Osteocyte (in vitro differentiated cells): Measurements from ENCODE around the gene CDH13. TPM values are rescaled to one million over a fixed set of nuclear protein-coding genes. Genes with fewer than 3 reads are reported as not detected.

ENCODE experiments used
- DNase-seq: peaks from one replicate; pipeline ENCODE4 v3.0.0; 2021; ENCODE audit warnings: mixed read lengths; ENCODE audit not compliant: unreplicated experiment; ENCODE audit errors: extremely low spot score
- H3K27ac Mint-ChIP-seq: one replicate; pipeline ENCODE4 v1.8.0; 2021; ENCODE audit warnings: mild to moderate bottlenecking, mixed read lengths; ENCODE audit not compliant: unreplicated experiment
- H3K27me3 Mint-ChIP-seq: one replicate; pipeline ENCODE4 v1.8.0; 2021; ENCODE audit warnings: mixed read lengths; ENCODE audit not compliant: unreplicated experiment
- H3K36me3 Mint-ChIP-seq: one replicate; pipeline ENCODE4 v1.8.0; 2021; ENCODE audit warnings: mixed read lengths; ENCODE audit not compliant: unreplicated experiment
- H3K4me1 Mint-ChIP-seq: one replicate; pipeline ENCODE4 v1.8.0; 2021; ENCODE audit warnings: mixed read lengths; ENCODE audit not compliant: unreplicated experiment
- H3K4me3 Mint-ChIP-seq: one replicate; pipeline ENCODE4 v1.8.0; 2021; ENCODE audit warnings: mild to moderate bottlenecking, moderate library complexity, mixed read lengths; ENCODE audit not compliant: unreplicated experiment
- H3K9me3 Mint-ChIP-seq: one replicate; pipeline ENCODE4 v1.8.0; 2021; ENCODE audit warnings: mixed read lengths; ENCODE audit not compliant: unreplicated experiment
- CTCF ChIP-seq: fragments of 200-600 bp; sonication (generic); IDR thresholded peaks from 2 replicates; pipeline ENCODE4 v1.5.0; 2021; ENCODE audit warnings: antibody characterized with exemption, mild to moderate bottlenecking, moderate library complexity
- total RNA-seq: library from RNA; stranded (reverse); gene quantifications from 2 replicates; pipeline ENCODE4 v1.2.1, GENCODE V29; 2021

Gene CDH13
- total RNA-seq, 1 donor from 2014 or later = 27.0 TPM

- no peak overlapping the region for H3K4me3 Mint-ChIP-seq
- H3K9me3 Mint-ChIP-seq = peaks cover 11% of the 10 kb centered on the region
- H3K4me1 Mint-ChIP-seq = no peaks in the 10 kb centered on the region
These were observed 893.8 kb downstream of the CDH13 start for GRCh38 chr16:83520596-83520995.

GRCh38 chr16:83530293-83530692, 903.5 kb downstream of the CDH13 start:
- no peak overlapping the region for H3K4me3 Mint-ChIP-seq
- H3K4me1 Mint-ChIP-seq = peaks cover 4% of the 10 kb centered on the region
- no peaks in the 10 kb centered on the region for H3K9me3 Mint-ChIP-seq
- TF ChIP-seq CTCF = no peak
- no peak overlapping the region for H3K27ac Mint-ChIP-seq
- no peaks in the 10 kb centered on the region for H3K36me3 Mint-ChIP-seq
- no peaks in the 10 kb centered on the region for H3K27me3 Mint-ChIP-seq
- no peak for DNase-seq

More at GRCh38 chr16:83520596-83520995, 893.8 kb downstream of the CDH13 start:
- no peak for TF ChIP-seq CTCF
- H3K36me3 Mint-ChIP-seq = no peaks in the 10 kb centered on the region
- H3K27ac Mint-ChIP-seq = no peak overlapping the region
- H3K27me3 Mint-ChIP-seq = no peaks in the 10 kb centered on the region
- no peak for DNase-seq

GRCh38 chr16:83532634-83533033, 905.9 kb downstream of the CDH13 start:
- no peaks in the 10 kb centered on the region for H3K9me3 Mint-ChIP-seq
- no peak for TF ChIP-seq CTCF
- peaks cover 4% of the 10 kb centered on the region for H3K4me1 Mint-ChIP-seq
- H3K27ac Mint-ChIP-seq = no peak overlapping the region
- H3K4me3 Mint-ChIP-seq = no peak overlapping the region
- no peaks in the 10 kb centered on the region for H3K36me3 Mint-ChIP-seq
- no peak for DNase-seq
- H3K27me3 Mint-ChIP-seq = no peaks in the 10 kb centered on the region

GRCh38 chr16:83533193-83533592, 906.4 kb downstream of the CDH13 start:
- Mint-ChIP-seq H3K4me1 (peaks cover 4% of the 10 kb centered on the region), H3K27me3 (no peaks in the 10 kb centered on the region), H3K36me3 (no peaks in the 10 kb centered on the region), H3K9me3 (no peaks in the 10 kb centered on the region), H3K27ac (no peak overlapping the region), H3K4me3 (no peak overlapping the region)
- TF ChIP-seq CTCF = no peak
- DNase-seq = no peak

- no peak overlapping the region for H3K27ac Mint-ChIP-seq
- no peaks in the 10 kb centered on the region for H3K4me1 Mint-ChIP-seq
- no peak for DNase-seq
- H3K9me3 Mint-ChIP-seq = no peaks in the 10 kb centered on the region
- no peak for TF ChIP-seq CTCF
- H3K36me3 Mint-ChIP-seq = no peaks in the 10 kb centered on the region
- no peaks in the 10 kb centered on the region for H3K27me3 Mint-ChIP-seq
- H3K4me3 Mint-ChIP-seq = no peak overlapping the region
These were observed 911.9 kb downstream of the CDH13 start for GRCh38 chr16:83538707-83539106.
